Stimulated activated CD8-positive, alpha-beta memory T cell treated with anti-CD3 and anti-CD28 coated beads, Interleukin-15, amount 100 ng/mL, for 48 hours (primary cell): Measurements from ENCODE around the gene GTPBP3.
"Not testable (repeated sequence)": the region's sequence is repeated elsewhere in the genome, so short reads cannot be mapped to it uniquely, and the experiment has no call there.

Experiments
- DNase-seq, 2 donors: peaks; one replicate each; pipeline ENCODE4 v3.0.0-alpha.2; 2020; ENCODE audit warnings: low read depth in 2 of 2

The GTPBP3 gene

GRCh38 chr19:17341386-17341785 lies 4.0 kb downstream of the GTPBP3 start:
- no peak for DNase-seq

GRCh38 chr19:17341845-17342244 lies 4.5 kb downstream of the GTPBP3 start:
- DNase-seq, result no peak

GRCh38 chr19:17346109-17346671 lies 8.8 kb downstream of the GTPBP3 start:
- DNase-seq, result peak in 1 of 2 donors; percentile 59

- no peak for DNase-seq
These were observed 10.0 kb downstream of the GTPBP3 start for GRCh38 chr19:17347361-17347760.

- DNase-seq, result no peak
These were observed 10.5 kb downstream of the GTPBP3 start for GRCh38 chr19:17347877-17348276.

GRCh38 chr19:17348700-17349099 lies 11.3 kb downstream of the GTPBP3 start:
- DNase-seq, result no peak

- DNase-seq, result no peak
These were observed 14.6 kb downstream of the GTPBP3 start for GRCh38 chr19:17351815-17352435.

- no peak for DNase-seq
These were observed 15.4 kb downstream of the GTPBP3 start for GRCh38 chr19:17352608-17353280.

GRCh38 chr19:17353386-17353785 lies 16.0 kb downstream of the GTPBP3 start:
- DNase-seq, result no peak

- DNase-seq, result no peak
These were observed 19.8 kb downstream of the GTPBP3 start for GRCh38 chr19:17357078-17357666.

- DNase-seq, result no peak
These were observed 20.4 kb downstream of the GTPBP3 start for GRCh38 chr19:17357724-17358123.

GRCh38 chr19:17358395-17358794 lies 21.0 kb downstream of the GTPBP3 start:
- no peak for DNase-seq

- DNase-seq, result no peak
These were observed 22.8 kb downstream of the GTPBP3 start for GRCh38 chr19:17359905-17360800.

GRCh38 chr19:17363852-17364605 lies 26.7 kb downstream of the GTPBP3 start:
- DNase-seq, result not testable (repeated sequence)

GRCh38 chr19:17365361-17365760 lies 28.0 kb downstream of the GTPBP3 start:
- no peak for DNase-seq

- DNase-seq, result no peak
These were observed 32.8 kb downstream of the GTPBP3 start for GRCh38 chr19:17370026-17370587.

- no peak for DNase-seq
These were observed 39.7 kb downstream of the GTPBP3 start, which contains the start of gene PLVAP for GRCh38 chr19:17376935-17377600. PLVAP (minus strand) TSS chr19:17377342; CDS start chr19:17377288, 54 bp downstream.

- DNase-seq, result no peak
These were observed 40.9 kb downstream of the GTPBP3 start for GRCh38 chr19:17378271-17378670.

GRCh38 chr19:17379221-17379631 lies 41.9 kb downstream of the GTPBP3 start:
- no peak for DNase-seq
